ENCODE measurements around the gene LMTK3. TPM values are rescaled to one million over a fixed set of nuclear protein-coding genes. Genes with fewer than 3 reads are reported as not detected.

The LMTK3 gene
- total and polyA plus RNA-seq, 7 donors = 0.14 to 1.7 (median 0.65) TPM; not detected in 3

- TF ChIP-seq POLR2AphosphoS5 (IDR thresholded peaks at IDR 0.05) (no peak), POLR2A (IDR thresholded peaks at IDR 0.05) (no peak), EP300 (IDR thresholded peaks at IDR 0.05) (no peak)
- TF ChIP-seq, protein P1, sequence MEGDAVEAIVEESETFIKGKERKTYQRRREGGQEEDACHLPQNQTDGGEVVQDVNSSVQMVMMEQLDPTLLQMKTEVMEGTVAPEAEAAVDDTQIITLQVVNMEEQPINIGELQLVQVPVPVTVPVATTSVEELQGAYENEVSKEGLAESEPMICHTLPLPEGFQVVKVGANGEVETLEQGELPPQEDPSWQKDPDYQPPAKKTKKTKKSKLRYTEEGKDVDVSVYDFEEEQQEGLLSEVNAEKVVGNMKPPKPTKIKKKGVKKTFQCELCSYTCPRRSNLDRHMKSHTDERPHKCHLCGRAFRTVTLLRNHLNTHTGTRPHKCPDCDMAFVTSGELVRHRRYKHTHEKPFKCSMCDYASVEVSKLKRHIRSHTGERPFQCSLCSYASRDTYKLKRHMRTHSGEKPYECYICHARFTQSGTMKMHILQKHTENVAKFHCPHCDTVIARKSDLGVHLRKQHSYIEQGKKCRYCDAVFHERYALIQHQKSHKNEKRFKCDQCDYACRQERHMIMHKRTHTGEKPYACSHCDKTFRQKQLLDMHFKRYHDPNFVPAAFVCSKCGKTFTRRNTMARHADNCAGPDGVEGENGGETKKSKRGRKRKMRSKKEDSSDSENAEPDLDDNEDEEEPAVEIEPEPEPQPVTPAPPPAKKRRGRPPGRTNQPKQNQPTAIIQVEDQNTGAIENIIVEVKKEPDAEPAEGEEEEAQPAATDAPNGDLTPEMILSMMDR (IDR thresholded peaks at IDR 0.05) = no peak
- peaks cover 37 to 92% (median 41%) of the 10 kb centered on the region in 4 donors for H3K36me3 ChIP-seq
- intact Hi-C loops (cut with DNase I) = no loop called here
Observed at GRCh38 chr19:48451624-48452023, 60.0 kb downstream of the LMTK3 start.

DNA sequence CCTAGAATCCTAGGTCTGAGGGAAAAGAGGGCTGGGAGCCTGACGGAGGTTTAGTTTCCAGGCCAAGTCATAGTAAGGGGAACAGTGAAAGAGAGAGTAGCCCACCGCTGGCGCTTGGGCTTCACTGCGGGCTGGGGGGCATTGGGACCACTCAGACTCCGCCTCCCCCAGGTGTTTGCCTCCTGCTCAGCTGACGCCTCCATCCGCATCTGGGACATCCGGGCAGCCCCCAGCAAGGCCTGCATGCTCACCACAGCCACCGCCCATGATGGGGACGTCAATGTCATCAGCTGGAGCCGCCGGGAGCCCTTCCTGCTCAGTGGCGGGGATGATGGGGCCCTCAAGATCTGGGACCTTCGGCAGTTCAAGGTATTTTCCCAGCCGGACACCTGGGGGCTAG, 60.8 kb downstream of the LMTK3 start:
- Histone ChIP-seq H3K9me3 (no peaks in the 10 kb centered on the region), H3K36me3 (peaks cover 37 to 84% (median 41%) of the 10 kb centered on the region in 4 donors), H3K27me3 (no peaks in the 10 kb centered on the region), H3K4me1 (peaks cover 0 to 16% (median 9%) of the 10 kb centered on the region in 4 donors), H3K4me3 (no peak overlapping the region), H3K27ac (no peak overlapping the region)
- no peak for DNase-seq
- 95 to 97% methylated on average over 15 of the region's 15 CpGs for WGBS, 2 donors
- TF ChIP-seq POLR2AphosphoS5 (IDR thresholded peaks at IDR 0.05) (no peak), POLR2A (IDR thresholded peaks at IDR 0.05) (no peak), EP300 (IDR thresholded peaks at IDR 0.05) (no peak)
- TF ChIP-seq, protein P1 (IDR thresholded peaks at IDR 0.05) = no peak
- intact Hi-C loops (cut with DNase I) = no loop called here

More at GRCh38 chr19:48451624-48452023, 60.0 kb downstream of the LMTK3 start:
- Histone ChIP-seq H3K27ac (no peak overlapping the region), H3K4me3 (no peak overlapping the region), H3K4me1 (peaks cover 0 to 11% (median 3%) of the 10 kb centered on the region in 4 donors), H3K27me3 (no peaks in the 10 kb centered on the region), H3K9me3 (no peaks in the 10 kb centered on the region)
- DNase-seq = no peak
- 91 to 92% methylated on average over 12 of the region's 12 CpGs for WGBS, 2 donors

- DNase-seq = no peak
- H3K27ac ChIP-seq = no peak overlapping the region
- 94 to 95% methylated on average over 23 of the region's 23 CpGs for WGBS, 2 donors
- H3K9me3 ChIP-seq = no peaks in the 10 kb centered on the region
- no peak overlapping the region for H3K4me3 ChIP-seq
- H3K36me3 ChIP-seq = peaks cover 37 to 80% (median 41%) of the 10 kb centered on the region in 4 donors
- intact Hi-C loops (cut with DNase I) = no loop called here
- H3K4me1 ChIP-seq = peaks cover 0 to 16% (median 9%) of the 10 kb centered on the region in 4 donors
- no peak for TF ChIP-seq POLR2A (IDR thresholded peaks at IDR 0.05)
- TF ChIP-seq, protein P1 (IDR thresholded peaks at IDR 0.05) = no peak
- TF ChIP-seq EP300 (IDR thresholded peaks at IDR 0.05) = no peak
- TF ChIP-seq POLR2AphosphoS5 (IDR thresholded peaks at IDR 0.05) = no peak
- H3K27me3 ChIP-seq = no peaks in the 10 kb centered on the region
Observed at GRCh38 chr19:48450441-48450840, 61.2 kb downstream of the LMTK3 start.

DNA sequence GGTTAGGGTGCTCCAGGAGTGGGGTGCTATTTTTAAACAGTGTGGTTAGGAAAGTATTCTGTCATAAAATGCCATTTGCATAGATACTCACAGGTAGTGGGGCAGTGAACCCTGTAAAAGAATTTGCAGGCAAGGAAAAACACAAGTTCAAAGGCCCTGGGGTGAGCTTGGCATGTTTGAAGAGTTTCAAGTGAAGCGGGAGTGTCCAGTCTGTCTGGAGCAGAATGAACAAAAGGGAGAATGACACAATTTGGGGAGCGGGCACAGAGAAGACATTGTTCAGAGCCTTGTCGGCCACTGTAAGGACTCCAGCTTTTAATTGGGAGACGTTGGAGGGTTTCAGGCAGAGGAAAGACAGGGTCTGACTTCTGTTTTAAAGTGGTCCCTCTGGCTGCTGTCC, 63.1 kb downstream of the LMTK3 start:
- Histone ChIP-seq H3K27ac (no peak overlapping the region), H3K36me3 (peaks cover 27 to 66% (median 41%) of the 10 kb centered on the region in 4 donors), H3K4me3 (no peak overlapping the region), H3K27me3 (peaks cover 6 to 11% (median 11%) of the 10 kb centered on the region in 3 donors), H3K4me1 (peaks cover 0 to 34% (median 25%) of the 10 kb centered on the region in 4 donors), H3K9me3 (no peaks in the 10 kb centered on the region)
- WGBS, 2 donors = 93 to 97% methylated on average over 4 of the region's 4 CpGs
- intact Hi-C loops (cut with DNase I) = no loop called here
- TF ChIP-seq POLR2A (IDR thresholded peaks at IDR 0.05) (no peak), POLR2AphosphoS5 (IDR thresholded peaks at IDR 0.05) (no peak), EP300 (IDR thresholded peaks at IDR 0.05) (no peak)
- TF ChIP-seq, protein P1 (IDR thresholded peaks at IDR 0.05) = no peak
- DNase-seq = no peak

- WGBS, 2 donors = 81 to 85% methylated on average over 7 of the region's 7 CpGs
- intact Hi-C loops (cut with DNase I) = no loop called here
- no peak for DNase-seq
- TF ChIP-seq POLR2A (IDR thresholded peaks at IDR 0.05) = no peak
- TF ChIP-seq POLR2AphosphoS5 (IDR thresholded peaks at IDR 0.05) = no peak
- no peak for TF ChIP-seq EP300 (IDR thresholded peaks at IDR 0.05)
- TF ChIP-seq, protein P1 (IDR thresholded peaks at IDR 0.05) = no peak
- Histone ChIP-seq H3K4me1 (peaks cover 0 to 34% (median 30%) of the 10 kb centered on the region in 4 donors), H3K27me3 (peaks cover 19 to 29% (median 19%) of the 10 kb centered on the region in 3 donors), H3K4me3 (peak overlapping the region; percentile 59 to 98 (median 82)), H3K9me3 (no peaks in the 10 kb centered on the region), H3K36me3 (peaks cover 14 to 46% (median 24%) of the 10 kb centered on the region in 4 donors), H3K27ac (peak overlapping the region in 2 of 4 donors; percentile 86)
Observed at GRCh38 chr19:48446579-48446978, 65.1 kb downstream of the LMTK3 start.
